Suppressor macrophage treated with lipopolysaccharide for 4 hours (primary cell): ENCODE results near the gene TMEM214.

Source experiments
- DNase-seq: peaks from one replicate; pipeline ENCODE4 v3.0.0-alpha.2; 2020

TMEM214 gene

DNA sequence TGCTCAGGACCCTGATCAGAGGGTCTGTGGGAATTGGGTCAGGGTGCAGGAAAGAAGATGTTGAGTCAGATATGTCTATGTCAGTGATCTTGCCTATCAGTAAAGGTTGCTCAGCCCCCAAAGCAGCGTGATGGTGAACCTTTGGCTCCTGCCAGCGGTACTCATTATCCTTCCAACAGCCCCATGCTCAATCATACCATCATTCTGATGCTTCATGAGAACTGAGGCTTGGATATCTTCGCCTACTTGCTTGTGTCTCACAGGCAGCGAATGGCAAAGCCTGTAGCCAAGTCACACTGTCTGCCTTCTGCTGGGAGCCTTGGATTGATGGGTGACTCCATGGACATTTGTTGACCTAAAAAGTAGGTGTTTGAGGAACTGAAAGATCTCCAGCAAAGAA, 19.0 kb upstream of the TMEM214 start:
- DNase-seq, result no peak

GRCh38 chr2:27014771-27015433, 17.9 kb upstream of the TMEM214 start:
- no peak for DNase-seq

- peak; percentile 67 for DNase-seq
Observed at GRCh38 chr2:27016801-27017325, 15.9 kb upstream of the TMEM214 start.

DNA sequence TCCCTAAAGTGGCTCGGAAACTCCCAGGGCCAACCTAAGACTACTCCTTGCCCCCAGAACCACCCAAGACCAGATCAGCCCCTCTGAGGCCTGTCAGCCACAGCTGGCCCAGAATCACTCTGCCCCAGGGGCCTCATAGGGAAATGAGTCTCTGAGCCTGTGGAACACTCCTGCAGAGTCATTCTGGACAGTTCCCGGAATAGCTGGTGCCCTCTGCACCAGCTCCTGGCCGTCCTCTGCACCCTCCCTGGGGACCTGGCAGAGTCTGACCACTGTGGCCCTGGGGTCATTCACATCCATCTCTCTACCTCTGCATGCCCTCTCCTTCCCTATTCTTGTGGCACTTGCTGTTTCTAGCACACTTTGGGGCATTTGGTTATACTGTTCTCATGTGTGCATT, 14.6 kb upstream of the TMEM214 start:
- no peak for DNase-seq

GRCh38 chr2:27019459-27019858, 13.3 kb upstream of the TMEM214 start:
- no peak for DNase-seq

DNA sequence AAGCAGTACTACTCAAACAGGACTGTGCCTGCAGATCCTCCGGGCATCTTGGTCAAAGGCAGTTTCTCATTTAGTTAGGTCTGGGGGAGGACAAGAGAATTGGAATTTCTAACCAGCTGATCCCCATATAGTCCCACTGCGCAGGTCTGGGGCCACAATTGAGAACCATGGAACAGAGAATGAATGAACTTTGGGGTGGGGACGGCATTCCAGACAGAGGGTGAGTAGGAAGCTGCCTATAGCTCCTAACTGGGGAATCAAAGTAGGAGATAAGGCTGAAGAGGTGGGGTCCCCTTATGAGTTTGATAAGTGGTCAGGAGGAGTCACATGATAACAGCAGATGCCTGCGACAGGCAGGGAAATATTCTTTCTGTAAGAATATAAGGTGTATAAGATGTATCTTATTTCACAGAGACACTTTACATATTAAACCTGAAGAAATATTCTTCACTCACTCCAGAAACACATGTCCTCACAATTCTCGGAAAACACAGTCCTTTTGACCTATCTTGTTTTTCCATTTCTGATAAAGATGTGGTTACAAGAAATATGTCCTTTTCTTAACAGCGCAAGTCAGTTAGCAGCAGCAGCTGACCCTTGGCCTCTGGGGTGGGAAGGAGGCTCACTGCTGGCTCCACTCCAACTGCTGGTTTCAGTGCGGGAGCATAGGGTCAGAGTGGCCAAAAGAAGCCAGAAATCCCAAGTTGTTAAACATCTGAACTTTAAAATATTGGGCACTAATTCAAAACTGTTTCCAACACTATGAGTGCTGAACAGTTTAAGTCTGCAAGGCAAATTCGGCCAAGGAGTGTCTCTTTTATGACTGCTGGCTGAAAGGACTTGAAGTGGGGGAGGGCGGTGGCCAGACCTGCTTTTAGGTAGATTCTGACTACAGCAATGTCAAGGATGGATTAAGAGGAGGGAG, 12.6 kb upstream of the TMEM214 start:
- no peak for DNase-seq

- DNase-seq, result no peak
Observed at GRCh38 chr2:27021253-27022049, 11.3 kb upstream of the TMEM214 start.

DNA sequence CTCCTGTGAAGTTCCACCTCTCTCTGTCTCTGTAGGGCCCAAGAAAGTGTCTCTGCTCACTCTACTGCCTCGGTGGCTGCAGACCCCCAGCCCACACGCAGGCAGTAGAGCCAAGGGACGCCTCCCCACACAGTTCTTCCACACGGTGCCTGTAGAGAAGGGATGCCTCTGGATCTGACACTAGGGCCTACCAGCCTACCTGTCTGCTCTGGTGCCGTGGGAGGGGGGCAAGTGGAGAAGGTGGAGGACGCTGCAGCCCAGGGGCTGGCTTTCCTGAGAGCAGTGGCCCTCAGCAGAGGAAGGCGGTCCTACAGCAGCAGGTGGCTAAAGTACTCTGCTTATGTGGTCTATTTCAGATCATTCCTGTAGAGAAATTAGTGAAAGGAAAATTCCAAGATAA, 9.0 kb upstream of the TMEM214 start:
- no peak for DNase-seq

GRCh38 chr2:27024188-27024587, 8.6 kb upstream of the TMEM214 start:
- no peak for DNase-seq

DNA sequence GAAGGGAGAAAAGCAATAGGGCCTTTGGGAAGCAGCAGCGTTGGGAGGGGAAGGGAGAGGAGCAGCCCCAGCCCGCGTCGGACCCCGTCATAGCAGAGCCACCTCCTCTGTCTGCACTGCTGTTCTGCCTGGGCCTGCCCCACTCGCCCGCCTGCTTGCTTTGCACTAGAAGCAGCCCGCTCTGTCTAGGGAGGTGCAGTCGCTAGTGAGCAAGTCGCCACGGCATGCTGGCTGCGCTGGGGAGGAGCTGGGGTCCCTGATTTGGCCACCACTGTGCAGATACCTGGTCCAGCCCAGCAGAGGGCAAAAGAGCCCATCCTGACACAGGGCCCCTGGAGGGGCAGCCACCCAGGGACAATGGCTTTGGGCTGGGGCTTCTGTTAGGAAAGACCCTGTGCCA, 8.0 kb upstream of the TMEM214 start:
- DNase-seq, result no peak

DNA sequence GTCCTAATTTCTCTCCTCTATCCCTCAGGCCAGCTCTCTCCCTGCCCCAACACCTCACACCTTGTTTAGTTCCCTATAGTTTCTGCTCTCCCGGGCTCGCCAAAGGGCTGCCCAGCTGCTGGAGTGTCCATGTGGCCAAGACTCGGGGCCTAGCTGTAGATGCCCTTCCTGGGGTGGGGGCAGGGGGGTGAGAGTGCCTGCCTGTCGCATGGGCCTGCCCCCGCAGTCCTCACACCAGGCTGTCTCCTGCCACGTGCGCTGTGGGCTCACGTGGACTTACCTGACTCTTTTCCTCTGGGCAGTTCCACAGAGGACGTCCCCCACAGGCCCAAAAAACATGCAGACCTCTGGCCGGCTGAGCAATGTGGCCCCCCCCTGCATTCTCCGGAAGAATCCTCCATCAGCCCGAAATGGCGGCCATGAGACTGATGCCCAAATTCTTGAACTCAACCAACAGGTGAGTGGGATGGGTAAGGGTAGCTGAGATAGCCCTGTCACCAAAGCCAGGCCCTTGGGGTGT, 7.4 kb upstream of the TMEM214 start:
- no peak for DNase-seq

GRCh38 chr2:27025861-27026851, 6.6 kb upstream of the TMEM214 start:
- no peak for DNase-seq

- no peak for DNase-seq
Observed at GRCh38 chr2:27027211-27027651, 5.5 kb upstream of the TMEM214 start.

DNA sequence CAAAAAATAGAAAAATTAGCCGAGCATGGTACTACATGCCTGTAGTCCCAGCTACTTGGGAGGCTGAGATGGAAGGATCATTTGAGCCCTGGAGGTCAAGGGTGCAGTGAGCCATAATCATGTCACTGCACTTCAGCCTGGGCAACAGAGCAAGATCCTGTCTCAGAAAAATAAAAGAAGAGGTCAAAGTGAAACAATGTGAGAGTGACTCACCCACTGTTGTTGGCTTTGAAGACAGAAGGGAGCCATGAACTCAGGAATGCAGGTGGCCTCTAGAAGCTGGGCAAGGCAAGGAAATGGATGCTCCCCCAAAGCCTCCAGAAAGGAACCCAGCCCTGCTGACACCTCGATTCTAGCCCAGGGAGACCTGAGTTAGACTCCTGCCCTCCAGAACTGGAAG, 3.7 kb upstream of the TMEM214 start:
- no peak for DNase-seq

DNA sequence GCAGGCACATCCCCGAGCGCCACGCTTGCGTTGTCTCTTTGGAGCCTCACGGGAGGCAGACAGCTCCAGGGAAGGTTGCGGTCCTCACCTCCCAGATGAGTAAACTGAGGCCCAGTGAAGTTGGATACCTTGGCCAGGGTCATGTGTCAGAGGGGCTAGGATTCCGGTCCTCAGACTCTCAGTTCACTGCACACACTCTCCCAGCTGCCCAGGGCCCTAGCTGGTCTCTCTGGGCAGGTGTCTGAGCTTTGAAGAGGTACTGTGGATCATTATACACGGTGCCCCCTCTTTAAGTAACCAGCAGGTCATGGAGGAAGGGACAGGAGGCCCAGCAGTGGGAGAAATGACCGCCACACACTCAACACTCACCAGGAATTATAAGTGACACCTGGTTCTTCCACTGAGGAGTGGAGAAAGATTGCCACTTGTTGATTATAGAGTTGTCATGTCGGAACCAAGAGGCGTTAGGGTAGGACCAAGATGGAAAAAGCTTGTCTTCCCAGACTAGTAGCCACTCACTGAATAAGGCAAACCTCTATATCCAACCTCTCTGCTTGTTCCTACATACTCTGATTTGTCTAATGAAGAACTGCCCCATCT, 588 bp downstream of the TMEM214 start:
- DNase-seq, result no peak

GRCh38 chr2:27038012-27038411, 5.2 kb downstream of the TMEM214 start:
- no peak for DNase-seq

DNA sequence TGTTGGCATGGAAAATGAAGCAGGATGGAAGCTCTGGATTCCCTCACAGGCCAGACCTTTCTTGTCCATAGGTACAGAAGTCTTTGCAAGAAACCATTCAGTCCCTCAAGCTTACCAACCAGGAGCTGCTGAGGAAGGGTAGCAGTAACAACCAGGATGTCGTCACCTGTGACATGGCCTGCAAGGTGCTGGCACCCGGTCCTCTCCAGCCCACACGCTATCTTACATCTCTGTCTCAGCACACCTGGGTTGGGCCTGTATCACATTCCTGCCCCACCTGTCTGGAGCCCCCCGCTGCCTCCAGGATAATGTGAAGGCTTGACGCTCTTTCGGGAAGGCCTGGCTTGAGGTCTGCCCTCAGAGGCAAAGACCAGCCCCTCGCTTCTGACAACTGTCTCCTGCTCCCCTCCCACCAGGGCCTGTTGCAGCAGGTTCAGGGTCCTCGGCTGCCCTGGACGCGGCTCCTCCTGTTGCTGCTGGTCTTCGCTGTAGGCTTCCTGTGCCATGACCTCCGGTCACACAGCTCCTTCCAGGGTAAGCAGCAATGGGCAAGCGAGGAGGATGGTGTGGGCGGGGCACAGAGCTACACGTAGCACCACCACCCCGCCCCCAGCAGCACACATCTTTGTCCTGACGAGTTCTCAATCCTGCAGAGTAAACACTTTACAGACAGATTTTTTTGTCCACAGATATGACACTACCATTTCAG, 6.0 kb downstream of the TMEM214 start:
- DNase-seq, result no peak

- DNase-seq, result no peak
Observed at GRCh38 chr2:27039426-27039825, 6.7 kb downstream of the TMEM214 start.

- DNase-seq, result no peak
Observed at GRCh38 chr2:27039871-27040270, 7.1 kb downstream of the TMEM214 start.

- no peak for DNase-seq
Observed at GRCh38 chr2:27040282-27040681, 7.5 kb downstream of the TMEM214 start.

GRCh38 chr2:27041752-27042151, 9.0 kb downstream of the TMEM214 start:
- no peak for DNase-seq
